Measurements from ENCODE around the gene PACRG. TPM values are rescaled to one million over a fixed set of nuclear protein-coding genes. Genes with fewer than 3 reads are reported as not detected.

The PACRG gene
- total and polyA plus RNA-seq, 2 of the 4 experiments (the other 2 are of a cell fraction), result not detected

DNA sequence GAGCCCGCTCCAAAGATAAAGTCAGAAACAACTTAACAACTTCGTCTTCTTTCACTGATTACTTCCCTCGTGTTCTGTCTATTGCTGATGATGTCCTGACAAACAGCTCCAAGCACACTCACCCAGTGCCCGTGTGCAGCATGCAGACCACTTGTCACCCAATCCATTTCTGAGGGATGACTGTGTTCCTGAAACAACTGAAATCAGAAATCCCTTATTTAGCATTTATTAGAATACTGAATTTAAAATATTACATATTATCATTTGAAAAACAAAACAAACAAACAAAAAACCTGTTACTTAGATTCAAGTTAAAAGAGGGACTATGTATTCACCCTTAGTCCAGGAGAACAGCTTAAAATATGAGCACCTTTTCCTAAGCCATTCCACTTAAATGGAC is 463.0 kb downstream of the PACRG start:
- Histone ChIP-seq H2AK5ac (ENCODE audit: low read depth, low read length) (no peak overlapping the region), H3K27ac (ENCODE audit: insufficient read depth, low read length) (no peak overlapping the region), H2BK5ac (ENCODE audit: low read depth, low read length, poor library complexity, severe bottlenecking) (no peak overlapping the region), H3K23ac (ENCODE audit: low read depth, low read length) (no peak overlapping the region), H2BK15ac (ENCODE audit: low read depth, low read length) (no peak overlapping the region), H3K9me3 (ENCODE audit: control insufficient read depth, insufficient read depth, low read length) (peaks cover 29% of the 10 kb centered on the region), H3K14ac (replicated peaks; ENCODE audit: low read depth, low read length) (no peak overlapping the region), H4K91ac (ENCODE audit: insufficient read depth, low read depth, low read length) (no peak overlapping the region), H4K8ac (ENCODE audit: low read depth in 2 of 2, low read length in 2 of 2) (no peak overlapping the region), H3K56ac (ENCODE audit: extremely low read depth, insufficient read depth, low read length) (no peak overlapping the region), H3K27me3 (ENCODE audit: control insufficient read depth, insufficient read depth, low read length) (no peaks in the 10 kb centered on the region), H2AFZ (replicated peaks; ENCODE audit: low read length, poor library complexity) (no peak overlapping the region), H3K4me2 (ENCODE audit: low read depth, low read length) (no peak overlapping the region), H3K79me1 (ENCODE audit: low read depth in 1 of 2, low read length in 2 of 2) (no peaks in the 10 kb centered on the region), H3K4me1 (ENCODE audit: control insufficient read depth, insufficient read depth, low read length) (no peaks in the 10 kb centered on the region), H3K36me3 (ENCODE audit: control insufficient read depth, insufficient read depth, low read length) (no peaks in the 10 kb centered on the region), H3K4ac (ENCODE audit: low read depth, low read length) (no peak overlapping the region), H3K9ac (ENCODE audit: low read depth, low read length) (no peak overlapping the region), H3K18ac (ENCODE audit: low read depth, low read length) (no peak overlapping the region), H3K4me3 (ENCODE audit: insufficient read depth, low read depth, low read length) (no peak overlapping the region), H2BK20ac (ENCODE audit: low read depth, low read length) (no peak overlapping the region), H2AK9ac (replicated peaks; ENCODE audit: low read depth, low read length, poor library complexity) (no peak overlapping the region), H2BK120ac (ENCODE audit: low read depth, low read length) (no peak overlapping the region), H4K5ac (ENCODE audit: low read depth, low read length) (no peak overlapping the region), H3K9me1 (ENCODE audit: insufficient read depth, low read length) (no peaks in the 10 kb centered on the region), H4K20me1 (ENCODE audit: insufficient read depth, low read length) (no peaks in the 10 kb centered on the region)
- ChIA-PET POLR2A (ENCODE audit: unreplicated experiment) (no interaction called here), CTCF (no interaction called here)
- BruUV-seq (replicated peaks), result no TSS peak
- in situ Hi-C loops (cut with MboI; ENCODE audit: low sequenced_read_pairs), result no loop called here
- TF ChIP-seq RAD21 (IDR thresholded peaks at IDR 0.05; ENCODE audit: low read length), result no peak
- TF ChIP-seq, protein P1, sequence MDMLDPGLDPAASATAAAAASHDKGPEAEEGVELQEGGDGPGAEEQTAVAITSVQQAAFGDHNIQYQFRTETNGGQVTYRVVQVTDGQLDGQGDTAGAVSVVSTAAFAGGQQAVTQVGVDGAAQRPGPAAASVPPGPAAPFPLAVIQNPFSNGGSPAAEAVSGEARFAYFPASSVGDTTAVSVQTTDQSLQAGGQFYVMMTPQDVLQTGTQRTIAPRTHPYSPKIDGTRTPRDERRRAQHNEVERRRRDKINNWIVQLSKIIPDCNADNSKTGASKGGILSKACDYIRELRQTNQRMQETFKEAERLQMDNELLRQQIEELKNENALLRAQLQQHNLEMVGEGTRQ (IDR thresholded peaks at IDR 0.05; ENCODE audit: low read depth, low read length), result no peak
- no peak for TF ChIP-seq RFX5 (IDR thresholded peaks at IDR 0.05; ENCODE audit: low read depth, low read length)
- TF ChIP-seq POLR2A (IDR thresholded peaks at IDR 0.05; ENCODE audit: low read depth, low read length), result no peak
- WGBS, 2 experiments (ENCODE audit: extremely low coverage in 2 of 2, insufficient read length in 1 of 2), result no CpG with 5 or more reads among the region's 4 CpGs
- no peak for ATAC-seq (ENCODE audit: low read depth)
- intact Hi-C loops (cut with micrococcal nuclease), result no loop called here
- no peak for DNase-seq
- dilution Hi-C loops (cut with HindIII; ENCODE audit: low sequenced_read_pairs, unreplicated experiment), result no loop called here
